PC-3 (cell line): ENCODE results near the gene PCNX2.

ENCODE experiments used
- EZH2 ChIP-seq: fragments of 300-600 bp; sonication (generic); IDR thresholded peaks from one replicate; pipeline ENCODE4 v1.6.1; 2017; ENCODE audit warnings: antibody characterized with exemption, mild to moderate bottlenecking, low read length; ENCODE audit not compliant: unreplicated experiment
- EZH2phosphoT487 ChIP-seq: fragments of 300-600 bp; sonication (generic); IDR thresholded peaks from 2 replicates; pipeline ENCODE4 v1.6.1; 2018; ENCODE audit warnings: mild to moderate bottlenecking, antibody characterized with exemption, low read length, borderline replicate concordance
- TF ChIP-seq, protein P1 (sequence below): fragments of 300-600 bp; sonication (generic); conservative IDR thresholded peaks from 2 replicates; pipeline ENCODE4 v1.5.1; 2017; ENCODE audit warnings: antibody characterized with exemption, low read depth, mild to moderate bottlenecking, low read length

DNA sequence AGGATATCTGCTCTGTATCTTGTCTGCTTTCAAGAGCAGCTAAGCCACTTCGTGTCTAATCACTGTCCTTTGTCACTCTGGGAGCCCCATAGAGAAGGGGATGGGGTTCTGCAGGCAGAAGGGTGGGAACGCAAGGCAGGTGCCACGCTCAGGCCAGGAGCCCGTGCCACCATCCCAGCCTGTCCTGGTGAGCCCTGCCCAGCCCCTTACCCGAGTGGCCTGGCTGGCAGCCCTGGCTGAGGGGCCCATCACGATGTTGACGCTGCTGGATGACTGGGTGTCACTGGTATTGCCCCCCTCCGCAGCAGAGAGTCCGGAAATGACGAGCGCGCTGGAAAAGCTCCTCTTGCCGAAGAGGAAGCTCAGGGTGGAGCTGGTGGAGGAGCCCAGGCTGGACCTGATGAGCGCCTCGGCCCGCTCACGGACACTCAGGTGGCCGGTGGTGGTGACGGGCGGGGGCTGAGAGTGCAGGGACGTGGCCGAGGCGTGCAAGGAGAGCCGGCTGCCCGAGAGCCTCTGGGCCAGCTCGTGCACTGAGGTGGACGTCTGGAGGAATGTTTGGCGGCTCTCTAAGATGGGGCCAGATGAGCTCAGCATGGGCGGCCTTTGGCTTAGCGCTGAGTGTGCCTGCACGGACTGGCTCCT lies 309.5 kb downstream of the PCNX2 start:
- TF ChIP-seq, protein P1, sequence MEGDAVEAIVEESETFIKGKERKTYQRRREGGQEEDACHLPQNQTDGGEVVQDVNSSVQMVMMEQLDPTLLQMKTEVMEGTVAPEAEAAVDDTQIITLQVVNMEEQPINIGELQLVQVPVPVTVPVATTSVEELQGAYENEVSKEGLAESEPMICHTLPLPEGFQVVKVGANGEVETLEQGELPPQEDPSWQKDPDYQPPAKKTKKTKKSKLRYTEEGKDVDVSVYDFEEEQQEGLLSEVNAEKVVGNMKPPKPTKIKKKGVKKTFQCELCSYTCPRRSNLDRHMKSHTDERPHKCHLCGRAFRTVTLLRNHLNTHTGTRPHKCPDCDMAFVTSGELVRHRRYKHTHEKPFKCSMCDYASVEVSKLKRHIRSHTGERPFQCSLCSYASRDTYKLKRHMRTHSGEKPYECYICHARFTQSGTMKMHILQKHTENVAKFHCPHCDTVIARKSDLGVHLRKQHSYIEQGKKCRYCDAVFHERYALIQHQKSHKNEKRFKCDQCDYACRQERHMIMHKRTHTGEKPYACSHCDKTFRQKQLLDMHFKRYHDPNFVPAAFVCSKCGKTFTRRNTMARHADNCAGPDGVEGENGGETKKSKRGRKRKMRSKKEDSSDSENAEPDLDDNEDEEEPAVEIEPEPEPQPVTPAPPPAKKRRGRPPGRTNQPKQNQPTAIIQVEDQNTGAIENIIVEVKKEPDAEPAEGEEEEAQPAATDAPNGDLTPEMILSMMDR = no peak
- TF ChIP-seq EZH2phosphoT487 (no peak), EZH2 (no peak)
